Measurements from ENCODE around the gene TCERG1L. TPM values are rescaled to one million over a fixed set of nuclear protein-coding genes. Genes with fewer than 3 reads are reported as not detected.

Gene TCERG1L
- total and polyA plus RNA-seq, 2 experiments from 2014 or later: 0.47 to 0.73 TPM

DNA sequence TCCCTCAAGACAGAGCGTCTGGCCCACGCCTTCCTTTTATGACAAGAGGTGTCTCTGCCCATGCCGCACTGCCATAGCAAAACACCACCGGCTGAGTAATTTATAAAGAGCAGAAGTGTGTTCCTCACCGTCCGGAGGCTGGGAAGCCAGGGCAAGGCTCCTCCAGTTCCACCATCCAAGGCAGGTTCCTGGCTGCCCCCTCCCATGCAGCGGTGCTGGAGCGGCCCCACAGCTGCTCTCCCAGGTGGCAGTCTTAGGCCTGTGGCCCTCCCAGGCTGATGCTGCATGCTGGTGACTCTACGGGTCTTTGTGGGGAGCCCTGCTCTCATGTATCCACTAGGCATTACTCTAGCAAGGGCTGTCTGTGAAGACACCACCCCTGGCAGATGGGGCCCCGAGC lies 113.1 kb downstream of the TCERG1L start:
- 93% methylated on average over 10 of the region's 10 CpGs for WGBS (ENCODE audit: low lambda C conversion rate, missing lambda C conversion rate)
- no peak for DNase-seq (ENCODE audit: low spot score)
- Histone ChIP-seq H3K4me1 (ENCODE audit: insufficient read depth) (no peaks in the 10 kb centered on the region), H3K9me3 (ENCODE audit: low read depth) (no peaks in the 10 kb centered on the region), H3K9me2 (replicated peaks; ENCODE audit: insufficient read depth) (no peaks in the 10 kb centered on the region), H4K20me1 (ENCODE audit: insufficient read depth, poor library complexity, severe bottlenecking) (no peaks in the 10 kb centered on the region), H3K4me2 (no peak overlapping the region), H3K36me3 (replicated peaks; ENCODE audit: insufficient read depth, low read depth) (no peaks in the 10 kb centered on the region), H3K27ac (no peak overlapping the region), H3K27me3 (no peaks in the 10 kb centered on the region), H3K4me3 (no peak overlapping the region), H2AFZ (no peak overlapping the region), H3K79me2 (no peaks in the 10 kb centered on the region)
- TF ChIP-seq EZH2phosphoT487 (IDR thresholded peaks at IDR 0.05; ENCODE audit: low read depth, severe bottlenecking, unreplicated experiment) (no peak), EZH2 (IDR thresholded peaks at IDR 0.05; ENCODE audit: borderline replicate concordance) (no peak)
- TF ChIP-seq, protein P1, sequence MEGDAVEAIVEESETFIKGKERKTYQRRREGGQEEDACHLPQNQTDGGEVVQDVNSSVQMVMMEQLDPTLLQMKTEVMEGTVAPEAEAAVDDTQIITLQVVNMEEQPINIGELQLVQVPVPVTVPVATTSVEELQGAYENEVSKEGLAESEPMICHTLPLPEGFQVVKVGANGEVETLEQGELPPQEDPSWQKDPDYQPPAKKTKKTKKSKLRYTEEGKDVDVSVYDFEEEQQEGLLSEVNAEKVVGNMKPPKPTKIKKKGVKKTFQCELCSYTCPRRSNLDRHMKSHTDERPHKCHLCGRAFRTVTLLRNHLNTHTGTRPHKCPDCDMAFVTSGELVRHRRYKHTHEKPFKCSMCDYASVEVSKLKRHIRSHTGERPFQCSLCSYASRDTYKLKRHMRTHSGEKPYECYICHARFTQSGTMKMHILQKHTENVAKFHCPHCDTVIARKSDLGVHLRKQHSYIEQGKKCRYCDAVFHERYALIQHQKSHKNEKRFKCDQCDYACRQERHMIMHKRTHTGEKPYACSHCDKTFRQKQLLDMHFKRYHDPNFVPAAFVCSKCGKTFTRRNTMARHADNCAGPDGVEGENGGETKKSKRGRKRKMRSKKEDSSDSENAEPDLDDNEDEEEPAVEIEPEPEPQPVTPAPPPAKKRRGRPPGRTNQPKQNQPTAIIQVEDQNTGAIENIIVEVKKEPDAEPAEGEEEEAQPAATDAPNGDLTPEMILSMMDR (IDR thresholded peaks at IDR 0.05; ENCODE audit: poor library complexity): no peak

DNA sequence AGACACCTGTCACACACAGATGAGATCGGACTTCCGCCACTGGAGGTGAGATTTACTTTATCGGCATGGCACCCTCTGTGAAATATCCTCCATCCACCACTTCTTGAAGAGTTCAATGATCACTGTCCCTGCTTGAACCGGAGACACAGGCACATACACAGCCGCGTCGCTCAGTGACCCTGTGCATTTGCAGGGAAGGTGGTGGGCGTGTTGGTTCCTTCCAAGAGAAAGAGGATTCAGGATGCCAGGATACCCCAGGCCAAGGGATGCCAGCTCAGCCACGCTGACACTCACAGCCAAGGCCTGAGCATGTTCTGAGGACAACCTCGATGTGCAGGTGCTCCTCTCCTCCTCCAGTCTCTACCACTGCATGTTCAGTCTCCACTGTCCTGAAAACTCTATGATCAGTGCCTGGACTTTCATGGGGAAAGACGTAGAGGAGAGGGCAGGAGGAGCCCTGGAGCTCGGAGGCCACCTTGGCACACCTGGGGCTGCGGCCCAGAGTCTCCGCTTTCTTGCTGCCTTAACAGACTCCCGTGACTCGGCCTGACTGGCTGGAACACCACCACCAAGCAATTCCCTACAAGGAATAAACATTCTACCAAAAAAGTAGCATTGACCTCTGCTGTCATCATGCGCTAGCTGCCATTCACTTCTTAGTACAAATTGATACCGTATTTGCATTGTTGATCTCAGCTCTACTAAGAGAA lies 115.2 kb downstream of the TCERG1L start:
- Histone ChIP-seq H3K36me3 (replicated peaks; ENCODE audit: insufficient read depth, low read depth) (no peaks in the 10 kb centered on the region), H4K20me1 (ENCODE audit: insufficient read depth, poor library complexity, severe bottlenecking) (no peaks in the 10 kb centered on the region), H3K27ac (no peak overlapping the region), H3K27me3 (no peaks in the 10 kb centered on the region), H3K4me3 (no peak overlapping the region), H3K4me2 (no peak overlapping the region), H2AFZ (no peak overlapping the region), H3K79me2 (no peaks in the 10 kb centered on the region), H3K9me3 (ENCODE audit: low read depth) (no peaks in the 10 kb centered on the region), H3K4me1 (ENCODE audit: insufficient read depth) (no peaks in the 10 kb centered on the region), H3K9me2 (replicated peaks; ENCODE audit: insufficient read depth) (no peaks in the 10 kb centered on the region)
- WGBS (ENCODE audit: low lambda C conversion rate, missing lambda C conversion rate): 83% methylated on average over 18 of the region's 18 CpGs
- no peak for DNase-seq (ENCODE audit: low spot score)
- TF ChIP-seq EZH2 (IDR thresholded peaks at IDR 0.05; ENCODE audit: borderline replicate concordance): no peak
- no peak for TF ChIP-seq EZH2phosphoT487 (IDR thresholded peaks at IDR 0.05; ENCODE audit: low read depth, severe bottlenecking, unreplicated experiment)
- TF ChIP-seq, protein P1 (IDR thresholded peaks at IDR 0.05; ENCODE audit: poor library complexity): no peak

DNA sequence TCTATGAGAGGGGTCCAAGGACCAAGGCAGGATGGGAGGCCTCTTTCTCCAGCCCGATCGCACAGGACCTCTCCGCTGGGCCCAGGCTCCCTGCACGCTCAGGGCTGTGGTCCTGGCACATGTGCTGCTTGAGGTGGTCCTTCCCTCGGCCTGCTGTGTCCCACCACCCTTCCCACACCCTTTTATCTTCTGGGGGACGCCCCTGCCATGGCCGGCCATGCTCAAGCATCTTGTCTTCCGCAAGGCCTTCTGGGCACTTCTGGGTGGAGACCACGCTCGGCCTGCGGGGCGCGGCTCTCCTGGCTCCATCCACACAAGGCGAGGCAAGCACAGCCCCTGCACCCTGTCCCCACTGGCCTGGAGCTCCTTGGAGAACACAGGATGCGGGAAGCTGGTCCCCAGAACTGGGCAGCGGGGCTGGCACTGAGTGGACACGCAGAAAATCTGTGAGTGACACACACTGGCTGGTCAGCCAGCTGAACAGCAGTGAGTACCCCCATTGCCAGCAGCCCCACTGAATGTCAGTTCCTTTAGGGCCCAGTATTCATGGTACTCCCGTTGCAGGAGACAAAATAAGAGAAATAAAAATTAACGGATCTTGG lies 115.9 kb downstream of the TCERG1L start:
- no peak overlapping the region for H3K4me3 ChIP-seq
- no peak for DNase-seq (ENCODE audit: low spot score)
- 91% methylated on average over 19 of the region's 19 CpGs for WGBS (ENCODE audit: low lambda C conversion rate, missing lambda C conversion rate)

More for the DNA sequence above, 115.9 kb downstream of the TCERG1L start:
- no peaks in the 10 kb centered on the region for H3K4me1 ChIP-seq (ENCODE audit: insufficient read depth)
- no peaks in the 10 kb centered on the region for H3K27me3 ChIP-seq
- no peaks in the 10 kb centered on the region for H3K9me3 ChIP-seq (ENCODE audit: low read depth)
- no peaks in the 10 kb centered on the region for H3K79me2 ChIP-seq
- TF ChIP-seq, protein P1 (IDR thresholded peaks at IDR 0.05; ENCODE audit: poor library complexity): no peak
- TF ChIP-seq EZH2 (IDR thresholded peaks at IDR 0.05; ENCODE audit: borderline replicate concordance) (no peak), EZH2phosphoT487 (IDR thresholded peaks at IDR 0.05; ENCODE audit: low read depth, severe bottlenecking, unreplicated experiment) (no peak)
- no peaks in the 10 kb centered on the region for H3K36me3 ChIP-seq (replicated peaks; ENCODE audit: insufficient read depth, low read depth)
- no peaks in the 10 kb centered on the region for H3K9me2 ChIP-seq (replicated peaks; ENCODE audit: insufficient read depth)
- no peak overlapping the region for H3K4me2 ChIP-seq
- no peaks in the 10 kb centered on the region for H4K20me1 ChIP-seq (ENCODE audit: insufficient read depth, poor library complexity, severe bottlenecking)
- H3K27ac ChIP-seq: no peak overlapping the region
- H2AFZ ChIP-seq: no peak overlapping the region
